Activated naive CD4-positive, alpha-beta T cell treated with Interleukin-2 at 50 U/mL for 16 hours (primary cell): ENCODE results near the gene ADAM19.
A peak's percentile ranks its signal among the peaks of the same experiment; 100 is the strongest.

Experiments used
- DNase-seq: peaks from one replicate; pipeline ENCODE4 v3.0.0-alpha.2; 2020

ADAM19 gene

DNA sequence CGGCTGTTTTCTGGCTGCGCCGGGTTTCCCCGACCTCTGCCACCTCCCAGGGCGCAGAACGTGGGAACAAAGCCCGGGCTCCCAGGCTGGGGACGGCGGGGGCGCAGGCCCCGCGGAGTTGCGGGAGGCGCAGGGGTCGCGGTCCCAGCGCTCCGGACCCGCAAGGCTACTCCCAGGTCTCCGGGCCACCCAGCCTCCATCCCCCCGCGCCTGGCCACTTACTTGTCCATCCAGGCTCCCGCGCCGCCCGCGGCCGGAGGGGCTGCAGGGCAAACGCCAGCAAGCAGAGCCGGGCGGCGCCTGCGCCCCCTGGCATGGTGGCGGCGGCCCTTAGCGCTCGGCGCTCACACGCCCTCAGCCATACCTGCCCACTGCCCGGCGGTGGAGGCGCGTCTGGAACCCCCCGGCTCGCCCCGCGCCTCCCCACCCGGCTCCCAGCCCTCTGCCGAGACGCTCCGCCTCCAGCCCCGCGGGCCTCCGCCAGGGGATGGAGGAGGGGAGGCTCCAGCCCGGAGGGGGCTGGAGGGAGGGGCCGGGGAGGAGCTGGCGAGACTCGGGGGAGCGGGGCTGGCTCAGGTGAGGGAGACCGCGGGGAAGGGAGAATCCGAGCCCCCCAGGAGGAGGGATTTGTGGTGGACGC is at the start of gene ADAM19:
TSS of gene ADAM19 (minus strand) at position 395 of the 640 bp plus-strand sequence. CDS start at position 316, 79 bp downstream.
- DNase-seq = peak; percentile 56

- no peak for DNase-seq
Measured at GRCh38 chr5:157624144-157624543, 48.6 kb upstream of the ADAM19 start.

GRCh38 chr5:157620776-157621175 is 45.2 kb upstream of the ADAM19 start:
- DNase-seq = no peak

DNA sequence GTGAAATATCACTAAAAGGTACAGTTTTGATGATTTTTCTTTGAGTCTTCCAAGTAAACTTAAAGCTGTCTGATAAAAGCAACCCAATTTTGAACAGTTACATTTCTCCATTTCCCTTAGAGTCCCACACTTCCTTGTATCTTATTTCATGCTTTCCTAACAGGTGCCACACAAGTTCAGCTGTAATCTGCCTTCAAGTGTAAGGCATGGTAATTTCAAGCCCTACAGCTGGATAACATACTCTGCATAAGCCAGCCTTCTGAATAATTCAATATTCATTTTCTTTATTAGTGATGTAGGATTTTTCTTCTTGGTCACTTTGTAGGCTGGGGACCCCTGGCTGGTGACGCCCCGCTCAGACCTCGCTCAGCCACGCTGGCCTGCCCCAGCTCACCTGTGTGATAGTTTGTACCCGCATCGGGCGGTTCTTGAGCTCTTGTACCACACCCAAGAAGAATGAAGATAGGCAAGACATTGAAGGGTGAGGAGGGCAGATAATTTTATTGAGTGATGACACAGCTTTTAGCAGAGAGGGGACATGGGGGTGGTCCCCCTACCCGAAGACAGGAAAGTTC is 42.7 kb upstream of the ADAM19 start:
- no peak for DNase-seq

DNA sequence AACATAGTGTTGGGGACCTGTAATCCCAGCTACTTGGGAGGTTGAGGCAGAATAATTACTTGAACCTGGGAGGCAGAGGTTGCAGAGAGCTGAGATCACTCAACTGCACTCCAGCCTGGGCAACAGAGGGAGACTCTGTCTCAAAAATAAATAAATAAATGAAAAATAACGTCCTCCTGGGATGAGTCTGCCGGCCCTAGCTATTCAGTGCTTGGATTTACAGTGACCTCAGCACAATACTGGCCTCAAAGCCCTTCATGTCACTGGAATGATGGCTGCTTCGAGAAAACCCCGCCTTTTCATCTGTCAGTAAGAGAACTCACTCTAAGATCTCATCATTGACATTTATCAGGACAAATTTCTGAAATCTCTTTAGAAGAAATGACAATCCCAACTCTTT is 41.2 kb upstream of the ADAM19 start:
- DNase-seq = no peak

DNA sequence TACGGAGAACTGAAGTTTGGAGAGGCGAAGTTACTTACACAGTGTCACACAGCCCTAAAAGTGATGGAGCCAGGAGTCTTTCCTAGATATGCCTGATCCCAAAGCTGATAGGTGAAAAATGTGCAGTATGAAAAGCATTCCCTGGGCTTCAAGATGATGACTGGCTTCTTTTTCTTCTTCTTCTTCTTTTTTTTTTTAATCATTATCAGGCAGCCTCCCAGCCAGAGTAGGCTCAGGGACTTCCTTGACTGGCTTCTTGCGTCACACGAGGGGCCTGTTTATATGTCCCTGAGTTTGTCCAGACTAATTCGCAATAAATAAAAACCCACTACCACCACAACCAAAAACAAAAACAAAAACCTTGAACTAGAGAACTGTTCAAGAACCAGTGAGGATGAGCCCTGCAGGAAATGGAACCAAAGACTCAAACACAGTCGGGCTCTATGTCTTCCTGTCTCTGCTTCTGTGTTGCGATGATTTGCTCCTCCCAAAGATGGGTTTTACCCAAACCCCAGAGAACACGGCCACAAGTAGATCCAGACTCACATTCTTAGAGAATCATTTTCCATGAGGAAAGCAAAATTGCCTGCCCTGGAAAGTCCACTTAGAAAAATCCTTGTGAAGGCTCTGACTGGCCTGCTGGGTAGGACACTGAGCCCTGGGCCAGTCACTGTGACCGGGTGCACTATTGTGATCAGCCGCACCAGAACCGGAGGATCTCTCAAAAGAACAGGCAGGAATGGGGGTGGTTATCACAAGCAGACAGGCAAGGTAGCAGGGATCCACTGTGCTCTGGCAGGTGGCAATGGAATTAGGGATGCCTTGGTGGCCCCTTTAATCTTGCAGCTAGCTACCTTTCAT is 38.0 kb upstream of the ADAM19 start:
- no peak for DNase-seq

DNA sequence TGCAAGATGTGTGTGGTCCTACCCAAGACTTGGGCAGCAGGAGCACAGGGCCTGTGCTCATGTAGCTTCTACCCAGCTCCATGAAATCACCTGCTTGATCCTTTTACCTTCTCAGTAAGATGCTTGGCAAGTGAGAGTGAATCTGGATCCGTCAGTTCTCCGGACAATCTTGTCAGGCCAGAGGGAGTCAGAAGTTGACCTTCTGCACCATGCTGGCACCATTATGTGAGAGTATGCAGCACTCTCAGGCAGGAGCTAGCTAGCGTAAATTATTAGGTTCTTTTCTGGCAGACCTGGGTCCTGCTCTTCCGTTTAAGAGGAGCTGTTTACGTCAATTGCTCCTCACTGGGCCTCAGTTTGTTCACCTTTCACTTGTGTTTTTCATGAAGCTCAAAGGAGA is 37.0 kb upstream of the ADAM19 start:
- no peak for DNase-seq

- DNase-seq = no peak
Measured at GRCh38 chr5:157611571-157612476, 36.2 kb upstream of the ADAM19 start.

- no peak for DNase-seq
Measured at GRCh38 chr5:157610990-157611389, 35.4 kb upstream of the ADAM19 start.

GRCh38 chr5:157608972-157609565 is 33.5 kb upstream of the ADAM19 start:
- no peak for DNase-seq

- peak; percentile 70 for DNase-seq
Measured at GRCh38 chr5:157607371-157608161, 32.0 kb upstream of the ADAM19 start.

GRCh38 chr5:157606046-157606445 is 30.5 kb upstream of the ADAM19 start:
- no peak for DNase-seq

GRCh38 chr5:157603333-157604190 is 28.0 kb upstream of the ADAM19 start:
- peak; percentile 70 for DNase-seq

DNA sequence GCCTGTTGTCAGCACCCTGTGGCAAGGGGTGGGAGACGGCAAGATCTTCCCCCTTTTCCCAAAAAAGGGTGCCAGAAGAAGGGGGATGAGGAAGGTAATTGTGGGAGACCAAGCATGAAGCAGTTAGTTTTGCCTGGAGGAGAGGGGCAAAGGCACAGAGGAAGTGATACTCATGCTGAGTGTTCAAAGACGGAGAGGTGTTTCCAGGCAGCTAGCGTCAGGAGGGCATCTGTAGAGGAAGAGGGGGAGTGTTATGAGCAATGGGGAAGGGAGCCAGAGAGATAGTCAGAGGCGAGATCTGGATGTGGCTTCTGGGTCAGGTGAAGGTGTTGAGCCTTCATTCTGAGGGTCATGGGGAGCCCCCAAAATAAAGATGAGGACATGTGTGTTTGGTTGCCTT is 26.9 kb upstream of the ADAM19 start:
- peak; percentile 45 for DNase-seq

DNA sequence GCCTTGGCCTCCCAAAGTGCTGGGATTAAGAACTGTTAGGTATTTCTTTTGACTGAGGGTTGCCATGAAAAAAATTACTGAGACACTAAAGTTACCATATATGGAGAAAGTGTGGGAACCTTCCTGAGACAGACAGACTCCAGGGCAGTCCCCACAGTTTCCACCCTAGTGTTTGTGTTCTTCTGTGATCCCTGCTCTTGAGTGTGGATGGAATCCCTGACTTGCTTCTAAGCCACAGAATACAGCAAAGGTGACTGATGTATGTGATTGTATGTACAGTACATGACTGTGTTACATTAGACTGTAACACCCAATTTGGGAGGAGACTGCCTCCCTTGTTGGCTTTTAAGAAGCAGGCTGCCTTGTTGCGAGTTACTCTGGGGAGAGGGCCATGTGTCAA is 24.7 kb upstream of the ADAM19 start:
- no peak for DNase-seq

- DNase-seq = no peak
Measured at GRCh38 chr5:157599565-157599964, 24.0 kb upstream of the ADAM19 start.

GRCh38 chr5:157598350-157598936 is 22.9 kb upstream of the ADAM19 start:
- no peak for DNase-seq

- no peak for DNase-seq
Measured at GRCh38 chr5:157597277-157597676, 21.7 kb upstream of the ADAM19 start.

DNA sequence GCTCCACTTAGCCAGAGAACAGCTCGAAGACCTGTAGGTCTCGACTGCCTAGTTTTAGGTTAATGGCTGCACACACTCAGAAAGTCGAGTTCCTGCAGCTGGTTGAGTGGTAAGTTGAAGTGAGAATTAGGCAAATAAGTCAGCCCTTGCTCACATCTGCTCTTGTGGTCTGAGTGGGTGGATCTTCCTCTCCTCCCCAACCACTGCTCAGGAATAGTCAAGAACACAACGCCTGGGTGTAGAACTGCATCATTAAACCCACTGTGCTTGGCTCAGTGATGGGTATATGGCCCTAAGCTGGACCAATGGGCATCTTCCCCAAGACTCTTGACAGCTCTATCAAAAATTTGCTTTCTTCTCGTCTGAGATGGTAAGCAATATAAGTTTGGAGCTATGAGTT is 20.9 kb upstream of the ADAM19 start:
- DNase-seq = peak; percentile 56
